Measurements from ENCODE around the gene DGKK.

The DGKK gene, protein sequence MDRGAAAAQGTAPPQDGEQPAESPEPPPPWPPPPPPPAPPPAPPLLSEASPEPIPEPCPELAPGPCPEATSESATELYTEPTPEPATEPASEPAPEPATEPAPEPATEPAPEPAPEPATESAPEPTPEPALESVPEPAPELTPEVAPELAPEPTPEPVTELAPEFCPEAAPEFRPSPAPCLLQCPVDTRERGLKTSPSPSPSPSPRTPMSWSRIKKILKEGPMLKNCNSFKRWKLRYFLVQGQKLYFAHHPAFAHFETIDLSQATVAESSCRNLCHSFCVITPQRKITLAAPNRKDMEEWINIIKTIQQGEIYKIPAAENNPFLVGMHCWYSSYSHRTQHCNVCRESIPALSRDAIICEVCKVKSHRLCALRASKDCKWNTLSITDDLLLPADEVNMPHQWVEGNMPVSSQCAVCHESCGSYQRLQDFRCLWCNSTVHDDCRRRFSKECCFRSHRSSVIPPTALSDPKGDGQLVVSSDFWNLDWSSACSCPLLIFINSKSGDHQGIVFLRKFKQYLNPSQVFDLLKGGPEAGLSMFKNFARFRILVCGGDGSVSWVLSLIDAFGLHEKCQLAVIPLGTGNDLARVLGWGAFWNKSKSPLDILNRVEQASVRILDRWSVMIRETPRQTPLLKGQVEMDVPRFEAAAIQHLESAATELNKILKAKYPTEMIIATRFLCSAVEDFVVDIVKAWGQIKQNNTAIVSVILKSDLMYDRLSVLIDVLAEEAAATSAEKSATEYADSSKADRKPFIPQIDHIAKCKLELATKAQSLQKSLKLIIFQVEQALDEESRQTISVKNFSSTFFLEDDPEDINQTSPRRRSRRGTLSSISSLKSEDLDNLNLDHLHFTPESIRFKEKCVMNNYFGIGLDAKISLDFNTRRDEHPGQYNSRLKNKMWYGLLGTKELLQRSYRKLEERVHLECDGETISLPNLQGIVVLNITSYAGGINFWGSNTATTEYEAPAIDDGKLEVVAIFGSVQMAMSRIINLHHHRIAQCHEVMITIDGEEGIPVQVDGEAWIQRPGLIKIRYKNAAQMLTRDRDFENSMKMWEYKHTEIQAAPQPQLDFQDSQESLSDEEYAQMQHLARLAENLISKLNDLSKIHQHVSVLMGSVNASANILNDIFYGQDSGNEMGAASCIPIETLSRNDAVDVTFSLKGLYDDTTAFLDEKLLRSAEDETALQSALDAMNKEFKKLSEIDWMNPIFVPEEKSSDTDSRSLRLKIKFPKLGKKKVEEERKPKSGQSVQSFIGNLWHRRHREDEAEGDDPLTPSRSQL

DNA sequence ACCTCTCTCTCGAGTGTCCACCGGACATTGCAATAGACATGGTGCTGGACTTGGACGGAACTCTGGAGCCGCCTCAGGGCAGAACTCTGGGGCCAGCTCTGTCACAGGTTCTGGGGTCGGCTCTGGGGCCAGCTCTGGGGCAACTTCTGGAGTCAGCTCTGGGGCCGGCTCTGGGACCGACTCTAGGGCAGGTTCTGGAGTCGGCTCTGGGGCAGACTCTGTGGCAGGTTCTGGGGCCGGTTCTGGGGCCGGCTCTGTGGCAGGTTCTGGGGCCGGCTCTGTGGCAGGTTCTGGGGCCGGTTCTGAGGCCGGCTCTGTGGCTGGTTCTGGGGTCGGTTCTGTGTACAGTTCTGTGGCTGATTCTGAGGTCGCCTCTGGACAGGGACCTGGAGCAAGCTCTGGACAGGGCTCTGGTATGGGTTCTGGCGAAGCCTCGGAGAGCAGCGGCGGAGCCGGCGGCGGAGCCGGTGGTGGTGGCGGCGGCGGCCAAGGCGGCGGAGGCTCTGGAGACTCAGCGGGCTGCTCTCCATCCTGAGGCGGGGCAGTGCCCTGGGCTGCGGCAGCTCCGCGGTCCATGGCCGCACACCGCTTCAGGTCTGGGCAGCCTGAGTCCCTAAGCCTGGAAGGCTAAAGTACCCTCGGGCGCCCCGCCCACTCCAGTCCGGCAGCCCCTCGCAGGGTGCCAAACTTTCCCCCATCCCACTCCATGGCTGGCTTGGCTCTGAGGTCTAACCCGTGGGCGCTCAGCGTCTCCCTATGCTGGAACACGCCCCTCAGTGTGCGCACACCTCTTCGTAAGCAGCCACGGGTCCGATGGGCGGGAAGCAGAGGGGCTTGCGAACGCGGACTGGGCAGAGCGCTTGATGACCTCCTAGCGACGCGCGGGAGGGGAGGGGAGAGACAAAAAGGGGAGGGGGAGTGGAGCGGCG is at the start of gene DGKK:
DGKK (minus strand) TSS at position 723 of the 929 bp plus-strand sequence; CDS start at position 576, 147 bp downstream.
- DNase-seq, result no peak

DNA sequence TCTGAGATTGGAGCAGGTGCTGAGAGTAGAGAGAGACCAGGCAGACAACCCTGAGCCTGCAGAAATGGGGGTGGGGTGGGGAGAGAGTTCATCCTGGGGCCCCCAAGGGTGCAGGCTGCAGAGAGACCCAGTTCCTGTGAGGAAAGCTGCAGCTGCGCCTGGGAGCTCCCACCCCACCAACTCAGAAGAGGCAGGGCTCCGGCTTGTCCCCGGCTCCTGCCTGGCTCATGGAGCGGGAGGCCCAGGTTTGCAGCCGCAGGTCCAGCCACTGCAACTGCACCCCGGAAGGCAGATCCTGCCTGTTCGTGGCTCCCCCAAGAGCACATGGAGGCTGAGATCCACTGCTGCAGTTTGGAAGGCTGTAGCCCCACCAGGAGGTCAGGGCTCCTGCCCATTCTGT is 44.2 kb upstream of the DGKK start:
- no peak for DNase-seq

DNA sequence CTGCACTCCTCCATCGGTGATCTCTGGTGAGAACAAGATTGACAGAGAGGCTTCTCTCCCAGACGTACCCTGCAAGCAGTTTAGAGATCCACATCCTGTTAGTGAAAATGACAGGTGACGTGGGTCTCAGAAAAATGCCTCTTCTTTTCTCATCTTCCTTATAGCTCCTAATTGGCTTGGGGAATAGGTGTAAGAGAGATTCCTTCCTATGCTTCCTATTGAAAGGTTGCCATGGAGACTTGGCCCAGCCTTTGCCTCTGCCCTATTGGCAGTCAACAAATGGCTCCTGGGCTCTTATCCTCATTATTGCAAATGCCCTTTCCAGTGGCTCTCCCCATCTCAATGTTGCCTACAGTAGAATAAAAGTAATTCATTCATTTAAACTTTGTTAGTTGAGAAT is 26.5 kb upstream of the DGKK start:
- DNase-seq, result no peak

DNA sequence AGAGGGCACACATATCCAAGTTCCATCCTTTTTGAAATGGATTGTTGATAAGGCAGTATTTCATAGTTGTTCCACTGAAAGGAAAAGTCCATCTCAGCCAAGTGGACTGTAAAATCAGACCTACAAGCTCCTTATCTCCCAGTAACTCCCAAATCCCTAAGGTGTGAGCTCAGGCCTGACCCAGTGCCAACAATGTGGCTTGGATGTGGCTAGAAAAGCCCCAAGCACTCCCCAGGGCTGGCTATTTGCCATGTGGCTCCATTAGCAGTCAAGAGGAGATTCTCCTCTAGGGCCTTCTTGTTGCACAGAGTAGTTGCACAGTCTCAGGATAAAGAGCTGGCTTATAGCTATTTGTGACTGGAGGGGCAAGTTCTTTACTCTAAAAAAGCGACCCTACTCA is 25.0 kb upstream of the DGKK start:
- no peak for DNase-seq

DNA sequence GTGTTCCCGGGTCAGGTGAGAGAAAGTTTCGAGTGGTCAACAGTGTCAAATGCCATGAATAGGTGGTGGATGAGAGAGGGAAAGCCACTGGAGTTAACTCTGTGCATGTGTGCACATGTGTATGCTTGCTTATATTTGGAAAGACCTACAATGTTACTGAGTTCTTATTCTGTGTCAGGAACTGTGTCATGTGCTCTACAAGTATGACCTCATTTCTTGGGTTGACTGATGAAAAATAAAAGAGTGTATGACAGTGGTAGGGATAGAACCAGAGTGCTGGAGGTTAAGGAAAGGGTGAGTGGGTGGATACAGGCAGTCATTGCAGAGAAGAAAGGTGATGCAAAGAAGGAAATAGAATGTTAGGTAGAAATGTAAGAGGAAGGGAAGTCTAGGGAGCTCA is 22.1 kb upstream of the DGKK start:
- no peak for DNase-seq

DNA sequence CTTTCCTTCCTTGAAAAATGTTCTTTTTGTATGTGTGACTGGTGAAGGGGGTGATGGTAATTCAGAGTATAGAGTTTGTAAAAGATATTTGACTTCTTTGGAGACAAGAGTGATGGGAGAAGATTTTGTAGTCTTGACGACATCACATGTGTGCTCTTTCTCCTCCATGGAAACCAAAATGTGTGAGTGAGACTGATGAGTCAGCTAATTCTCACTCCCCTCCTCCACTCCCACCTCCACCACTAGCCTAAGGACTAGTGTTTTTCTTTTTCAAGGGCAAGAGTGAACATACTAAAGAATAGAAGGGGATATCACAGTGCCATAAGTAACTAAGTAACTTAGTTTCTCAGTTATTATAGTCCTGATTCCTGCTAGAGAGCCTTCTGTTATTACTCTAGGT is 14.0 kb upstream of the DGKK start:
- DNase-seq, result no peak

DNA sequence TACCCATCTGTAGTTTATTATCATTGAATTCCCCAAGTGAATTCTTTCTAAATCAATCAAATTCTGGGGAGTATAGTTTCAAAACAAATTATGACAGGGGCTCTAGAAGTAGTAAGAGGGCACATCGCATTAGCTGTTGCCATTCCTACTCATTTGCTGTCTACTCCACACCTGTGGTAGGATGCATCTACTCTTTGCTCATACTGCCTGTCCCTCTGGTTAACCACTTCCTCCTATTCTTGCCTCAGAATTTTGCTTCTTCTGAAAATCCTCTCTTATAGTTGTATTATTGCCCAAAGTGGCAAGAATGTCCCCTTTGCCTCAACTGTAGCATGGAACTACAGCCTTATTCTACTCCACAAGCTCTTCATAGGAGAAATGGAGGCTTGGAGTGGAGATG is 12.7 kb upstream of the DGKK start:
- DNase-seq, result no peak

DNA sequence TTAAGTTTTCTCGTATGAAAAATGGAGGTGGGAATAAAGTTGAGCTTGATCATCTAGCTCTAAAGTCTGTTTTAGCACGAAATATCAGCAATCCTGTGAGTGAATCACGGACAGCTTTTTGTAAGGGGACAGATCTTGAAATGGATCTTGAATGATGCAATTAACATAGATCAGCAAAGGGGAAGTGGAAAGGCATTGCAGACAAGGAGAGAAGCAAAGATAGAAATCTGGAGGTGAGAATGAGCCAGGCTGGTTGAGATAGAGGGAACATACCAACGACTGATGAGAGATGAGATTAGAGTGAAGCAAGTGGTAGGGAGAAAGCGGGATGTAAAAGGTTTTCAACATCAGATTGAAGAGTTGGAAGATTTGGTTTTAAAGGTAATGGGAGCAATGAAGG is 4.6 kb upstream of the DGKK start:
- DNase-seq, result no peak

DNA sequence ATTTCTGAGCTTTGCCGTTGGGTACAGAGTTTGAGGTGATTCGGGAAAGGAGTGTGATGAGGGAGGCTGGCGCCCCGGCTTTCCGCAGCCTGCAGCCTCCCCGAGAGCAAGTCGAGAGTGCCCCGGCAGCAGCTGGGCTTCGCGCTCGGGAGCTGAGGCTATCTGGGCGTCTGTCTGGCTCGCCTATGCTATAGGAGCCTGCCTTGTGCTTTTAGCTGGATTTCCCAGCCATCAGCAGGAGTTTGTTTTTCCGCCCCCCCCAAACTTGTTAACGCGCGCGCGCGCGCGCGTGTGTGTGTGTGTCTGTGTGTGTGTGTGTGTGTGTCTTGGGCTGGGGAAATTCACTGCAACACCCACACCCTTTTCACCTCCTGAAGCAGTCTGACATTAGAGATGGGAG is 765 bp upstream of the DGKK start:
- no peak for DNase-seq

DNA sequence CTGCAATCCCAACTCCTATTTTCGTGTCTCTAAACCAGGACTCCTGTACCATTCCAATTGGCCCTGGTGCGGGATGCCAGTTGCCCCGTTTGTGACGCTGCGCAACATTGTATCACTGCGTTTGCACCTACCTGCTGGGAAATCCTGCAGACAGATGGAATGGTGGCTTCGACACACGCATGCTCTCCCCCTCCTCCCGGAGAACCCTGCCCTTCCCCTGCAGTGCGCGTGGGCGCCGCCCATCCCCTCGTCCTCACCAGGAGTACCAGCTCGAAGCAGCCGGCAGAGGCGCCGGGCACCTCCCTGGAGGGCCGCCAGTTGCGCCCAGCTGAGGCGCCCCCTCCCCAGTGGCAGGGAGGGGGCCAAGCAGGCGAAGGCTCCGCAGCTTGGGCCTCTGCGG is 1.4 kb downstream of the DGKK start:
- DNase-seq, result no peak

DNA sequence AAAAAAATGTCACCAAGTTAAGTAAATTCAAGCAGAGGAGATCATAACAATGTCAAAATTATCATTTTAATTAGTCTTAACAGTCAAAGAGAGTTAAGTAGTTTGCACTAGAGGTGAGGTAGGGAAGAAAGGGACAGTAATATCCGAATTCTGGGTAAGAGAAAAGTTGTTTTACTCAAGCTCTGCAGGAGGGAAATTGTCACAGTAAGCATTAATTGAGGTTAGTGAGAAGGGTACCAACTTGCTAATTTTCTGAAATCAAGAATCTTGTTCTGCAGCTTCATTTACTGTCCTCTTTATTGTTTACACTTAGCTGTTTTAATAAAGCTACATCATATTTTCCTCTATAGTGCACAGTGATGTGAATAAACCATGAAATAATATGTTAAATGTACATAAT is 11.0 kb downstream of the DGKK start:
- DNase-seq, result no peak

DNA sequence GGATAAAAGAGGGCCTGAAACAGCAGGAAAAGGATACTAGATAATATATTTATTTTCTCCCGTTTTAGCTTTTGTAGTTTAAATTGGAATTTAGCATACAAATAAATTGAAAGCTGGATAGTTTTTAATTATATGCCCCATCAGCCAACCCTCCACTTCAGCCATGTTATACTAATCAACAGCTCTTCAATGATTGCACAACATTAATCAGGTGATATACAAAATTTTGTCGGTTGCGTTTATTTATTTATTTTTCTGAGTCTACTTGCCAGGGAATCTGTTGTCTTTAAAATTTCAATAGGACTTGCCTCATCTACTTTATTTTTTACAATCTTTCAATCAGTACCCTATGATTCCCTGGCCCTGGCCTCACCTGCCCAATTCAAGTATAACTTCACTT is 12.1 kb downstream of the DGKK start:
- DNase-seq, result no peak

DNA sequence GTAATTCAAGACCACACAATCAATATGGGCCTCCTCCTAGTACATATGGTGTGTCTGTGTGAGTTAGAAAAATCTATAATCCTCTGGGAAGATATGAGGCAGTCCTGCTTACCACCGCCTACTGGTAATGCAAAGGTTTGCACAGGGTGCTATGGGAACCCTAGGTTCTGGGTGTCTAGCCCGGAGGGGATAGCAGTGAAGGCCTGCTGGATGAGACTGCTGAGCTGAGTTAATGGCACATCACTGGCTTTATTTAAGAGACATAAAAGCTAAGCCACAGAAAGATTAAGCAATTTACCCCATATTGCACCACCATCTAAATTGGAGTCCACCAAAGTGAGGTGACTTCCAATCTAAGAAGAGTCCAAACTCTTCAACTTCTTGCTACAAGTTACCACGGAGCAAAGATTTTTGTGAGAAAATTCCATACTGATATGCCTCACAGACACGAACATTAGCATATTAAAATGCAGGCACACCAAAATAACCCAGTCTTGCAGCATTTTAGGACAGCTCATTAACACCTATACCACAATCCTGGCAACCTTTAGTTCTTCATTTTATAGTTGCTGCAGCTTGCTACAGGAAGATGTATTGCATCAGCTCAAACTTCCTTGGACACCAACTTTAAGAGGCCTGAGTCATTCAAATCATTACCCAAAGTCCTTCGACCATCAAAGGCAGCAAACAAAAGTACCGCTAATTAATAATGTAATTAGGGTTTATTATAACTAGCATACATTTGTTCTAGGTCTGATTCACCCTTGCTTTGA is 13.7 kb downstream of the DGKK start:
- no peak for DNase-seq

DNA sequence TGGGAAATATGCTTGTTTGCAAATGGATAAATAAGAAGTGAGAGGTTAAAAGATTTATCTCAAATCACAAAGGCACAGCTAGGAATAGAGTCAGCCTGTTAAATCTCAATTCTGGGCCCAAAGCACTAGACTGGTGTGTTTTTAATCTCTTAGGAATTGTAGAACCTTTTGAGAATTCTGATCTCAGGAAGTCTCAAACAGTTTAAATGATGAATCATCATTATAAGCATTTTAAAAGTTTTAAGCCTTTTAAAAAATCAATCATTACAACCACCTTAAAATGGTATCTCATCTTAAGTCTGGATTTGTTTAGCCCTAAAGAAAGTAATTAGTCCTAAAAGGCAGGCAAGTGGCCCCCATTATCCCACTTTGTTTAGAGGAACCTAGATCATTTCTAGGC is 17.8 kb downstream of the DGKK start:
- DNase-seq, result no peak

DNA sequence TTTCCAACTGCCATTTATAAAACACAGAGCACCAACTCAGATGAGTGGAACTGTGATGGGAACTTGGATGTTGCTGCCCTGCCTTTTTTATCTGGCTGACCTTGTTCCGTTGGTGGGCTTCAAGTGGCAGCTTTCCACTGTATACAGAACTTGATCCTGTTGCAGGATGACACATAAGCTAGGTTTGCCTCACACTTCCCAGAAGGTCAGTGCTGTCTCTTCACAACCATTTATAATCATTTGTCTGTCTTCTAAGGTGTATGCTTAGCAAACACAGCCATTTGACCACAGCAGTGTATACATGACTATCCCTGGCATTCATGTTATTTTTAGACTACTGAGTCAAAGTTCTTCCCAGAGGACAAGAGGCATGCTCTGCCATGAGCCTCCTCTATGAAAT is 20.3 kb downstream of the DGKK start:
- no peak for DNase-seq

DNA sequence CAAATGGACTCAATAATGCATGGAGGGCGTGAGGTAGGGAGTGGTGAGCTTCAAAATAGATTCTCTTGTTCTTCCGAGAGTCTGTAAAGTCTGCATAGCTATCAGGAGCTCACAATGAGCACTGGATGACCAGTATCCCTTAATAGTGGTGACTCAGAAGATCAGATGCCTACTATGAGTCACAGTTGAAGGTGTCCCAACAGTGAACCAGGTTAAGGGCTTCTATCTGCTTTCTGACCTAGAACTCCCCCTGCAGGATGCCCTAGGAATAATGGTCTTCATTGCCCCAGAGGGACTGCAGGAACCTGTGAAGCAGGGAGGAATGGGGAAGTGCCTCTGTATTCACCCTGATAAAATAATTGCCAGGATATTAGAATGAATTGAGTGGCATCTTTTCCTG is 22.1 kb downstream of the DGKK start:
- DNase-seq, result no peak

DNA sequence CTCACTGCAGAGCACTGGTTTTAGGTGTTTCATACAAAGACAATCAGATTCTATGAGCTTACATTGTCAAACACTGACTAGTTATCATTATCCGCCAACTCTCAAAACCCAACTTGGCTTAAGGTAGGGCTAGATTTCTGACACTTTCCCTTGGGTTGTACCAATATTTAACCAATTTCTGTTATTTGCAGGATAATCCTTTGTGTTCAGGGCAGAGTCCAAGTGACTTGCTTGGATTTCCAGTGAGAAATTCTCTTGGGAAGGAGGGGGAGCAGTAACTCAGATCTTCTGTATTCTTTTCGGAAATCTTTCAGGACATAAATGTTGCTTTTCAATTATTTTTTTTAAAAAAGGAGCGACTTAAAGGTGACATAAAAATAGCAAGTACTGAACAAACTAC is 23.1 kb downstream of the DGKK start:
- no peak for DNase-seq

DNA sequence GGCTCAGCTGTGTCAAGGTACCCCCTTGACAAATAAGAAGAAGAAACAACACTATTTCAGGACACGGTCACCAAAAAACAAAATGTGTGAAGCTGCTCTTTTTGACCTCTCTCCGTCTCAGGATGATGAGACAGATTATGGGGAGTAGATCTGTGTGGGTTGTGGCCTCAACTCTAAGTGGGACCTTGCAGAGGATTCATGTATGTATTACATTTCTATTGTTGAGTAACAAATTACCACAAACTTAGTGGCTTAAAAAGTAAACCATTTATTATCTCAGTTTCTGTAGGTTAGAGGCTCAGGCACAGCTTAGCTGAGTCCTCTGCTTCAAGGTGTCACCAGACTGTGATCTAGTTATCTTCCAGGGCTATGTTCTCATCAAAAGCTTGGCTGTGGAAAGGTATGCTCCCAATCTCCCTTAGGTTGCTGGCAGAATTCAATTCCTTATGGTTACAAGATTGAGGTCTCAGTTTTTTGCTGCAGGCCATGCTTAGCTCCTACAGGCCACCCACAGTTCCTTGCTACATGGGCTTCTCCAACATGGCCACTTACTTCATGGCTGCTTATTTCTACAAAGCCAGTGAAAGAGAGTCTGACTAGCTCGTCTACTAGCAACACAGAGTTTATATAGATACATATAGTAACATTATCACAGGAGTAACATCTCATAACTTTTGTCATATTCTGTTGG is 28.1 kb downstream of the DGKK start:
- no peak for DNase-seq

DNA sequence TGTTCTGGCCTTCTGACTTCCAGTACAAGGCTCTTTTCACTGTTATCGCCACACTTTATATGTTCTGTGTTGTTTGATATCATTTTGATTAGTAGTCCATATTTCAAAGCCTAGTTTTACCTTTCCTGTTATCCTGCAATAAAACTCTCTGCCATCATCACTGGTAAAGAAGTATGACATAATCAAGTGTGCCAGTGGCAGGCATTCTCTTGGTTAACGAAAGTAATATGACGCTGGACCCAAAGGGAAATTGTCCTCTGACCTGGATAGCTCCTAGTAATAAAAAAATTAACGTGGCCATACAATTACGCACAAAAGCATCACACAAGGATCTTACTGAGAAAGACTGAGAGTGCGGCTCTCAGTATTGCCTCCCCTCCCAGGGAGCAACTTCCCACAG is 33.8 kb downstream of the DGKK start:
- no peak for DNase-seq

DNA sequence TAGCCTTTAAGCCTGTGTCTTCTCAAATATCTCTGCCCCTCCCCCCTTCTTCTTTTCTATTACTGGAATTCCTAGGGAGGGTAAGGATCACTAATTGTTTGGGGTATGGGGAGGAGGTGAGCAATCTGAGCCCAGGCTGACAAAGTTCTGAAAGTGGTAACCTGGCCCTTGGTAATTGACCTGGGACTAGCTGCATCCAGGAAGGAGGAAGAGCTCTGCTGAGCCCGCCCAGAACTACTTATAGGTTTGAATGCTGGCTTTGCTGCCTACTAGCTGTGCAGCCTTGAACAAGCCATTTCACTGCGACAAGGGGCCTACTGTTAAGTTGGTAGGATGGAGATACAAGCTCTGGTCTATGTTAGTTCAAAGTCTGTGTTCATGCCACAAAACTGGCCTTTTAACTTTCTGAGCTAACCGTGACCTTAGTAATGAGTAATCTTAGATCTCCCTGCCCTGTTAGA is 37.8 kb downstream of the DGKK start:
- no peak for DNase-seq

DNA sequence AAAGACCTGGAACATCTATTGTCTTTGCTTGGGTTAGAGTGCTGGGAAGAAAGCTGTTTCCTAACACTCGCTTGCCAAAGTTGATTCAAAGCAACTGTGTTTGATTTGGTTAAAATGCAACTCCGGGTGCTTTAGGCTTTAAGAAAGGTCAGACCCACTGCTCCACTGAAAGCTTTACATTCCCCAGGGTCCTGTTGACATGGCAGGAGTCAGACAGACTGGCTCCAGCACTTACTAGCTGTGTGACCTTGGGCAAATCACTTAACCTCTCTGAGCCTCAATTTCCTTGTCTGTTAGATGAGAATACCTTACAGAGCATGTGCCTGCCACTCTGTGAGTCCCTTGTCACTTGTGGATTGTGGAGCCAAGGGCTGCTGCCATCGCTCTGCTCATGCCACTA is 39.0 kb downstream of the DGKK start:
- no peak for DNase-seq
